Astrocyte (in vitro differentiated cells and primary cell): ENCODE data around the gene TKFC. TPM values are rescaled to one million over a fixed set of nuclear protein-coding genes. Genes with fewer than 3 reads are reported as not detected.

Source experiments
- DNase-seq: peaks from one replicate; pipeline ENCODE4 v3.0.0-alpha.2; 2010; ENCODE audit warnings: low read depth
- FAIRE-seq: peaks from 2 replicates; lab custom pipeline; 2011; peaks lifted over from hg19 to GRCh38; lab: Jason Lieb, UNC
- H2AFZ ChIP-seq: 2 replicates; pipeline ENCODE4 v1.6.0; 2012; ENCODE audit warnings: low read depth, low read length, inconsistent platforms
- H3K27ac ChIP-seq: 2 replicates; pipeline ENCODE4 v1.5.1; 2011; ENCODE audit warnings: low read depth, low read length, inconsistent platforms
- H3K27me3 ChIP-seq: 2 replicates; pipeline ENCODE4 v1.6.0; 2011; ENCODE audit warnings: low read length, inconsistent platforms; ENCODE audit not compliant: insufficient read depth
- H3K36me3 ChIP-seq: 2 replicates; pipeline ENCODE4 v1.5.1; 2011; ENCODE audit warnings: low read length, inconsistent platforms; ENCODE audit not compliant: insufficient read depth
- H3K4me1 ChIP-seq: 2 replicates; pipeline ENCODE4 v1.5.1; 2011; ENCODE audit warnings: low read length, inconsistent platforms; ENCODE audit not compliant: insufficient read depth
- H3K4me2 ChIP-seq: 2 replicates; pipeline ENCODE4 v1.6.0; 2012; ENCODE audit warnings: low read length, inconsistent platforms
- H3K4me3 ChIP-seq: 2 replicates; pipeline ENCODE4 v1.5.1; 2011; ENCODE audit warnings: low read depth, mild to moderate bottlenecking, low read length, inconsistent platforms; ENCODE audit not compliant: insufficient read depth
- H3K79me2 ChIP-seq: 2 replicates; pipeline ENCODE4 v1.6.0; 2012; ENCODE audit warnings: mild to moderate bottlenecking, low read length, inconsistent platforms; ENCODE audit not compliant: insufficient read depth
- H3K9ac ChIP-seq: 2 replicates; pipeline ENCODE4 v1.6.0; 2012; ENCODE audit warnings: mild to moderate bottlenecking, low read length, inconsistent platforms
- H3K9me3 ChIP-seq: 2 replicates; pipeline ENCODE4 v1.5.1; 2012; ENCODE audit warnings: low read depth, mild to moderate bottlenecking, low read length, inconsistent platforms; ENCODE audit not compliant: insufficient read depth
- H4K20me1 ChIP-seq: 2 replicates; pipeline ENCODE4 v1.6.0; 2012; ENCODE audit warnings: low read length, inconsistent platforms; ENCODE audit not compliant: insufficient read depth
- H3K27ac Mint-ChIP-seq: one replicate; pipeline ENCODE4 v1.8.0; 2021; ENCODE audit warnings: mild to moderate bottlenecking, mixed read lengths; ENCODE audit not compliant: unreplicated experiment
- H3K27me3 Mint-ChIP-seq: one replicate; pipeline ENCODE4 v1.8.0; 2021; ENCODE audit warnings: low read depth, mixed read lengths; ENCODE audit not compliant: unreplicated experiment
- H3K36me3 Mint-ChIP-seq: one replicate; pipeline ENCODE4 v1.8.0; 2021; ENCODE audit warnings: low read depth, mixed read lengths; ENCODE audit not compliant: unreplicated experiment
- H3K4me1 Mint-ChIP-seq: one replicate; pipeline ENCODE4 v1.8.0; 2021; ENCODE audit warnings: low read depth, mixed read lengths; ENCODE audit not compliant: unreplicated experiment
- H3K4me3 Mint-ChIP-seq: one replicate; pipeline ENCODE4 v1.8.0; 2021; ENCODE audit warnings: mild to moderate bottlenecking, moderate library complexity, mixed read lengths; ENCODE audit not compliant: unreplicated experiment
- H3K9me3 Mint-ChIP-seq: one replicate; pipeline ENCODE4 v1.8.0; 2021; ENCODE audit warnings: mild to moderate bottlenecking, mixed read lengths; ENCODE audit not compliant: unreplicated experiment
- CTCF ChIP-seq: IDR thresholded peaks from 2 replicates; pipeline ENCODE4 v1.5.1; 2011; ENCODE audit warnings: low read depth, mild to moderate bottlenecking, inconsistent platforms, low read length, moderate library complexity; ENCODE audit not compliant: insufficient read depth
- EZH2 ChIP-seq: IDR thresholded peaks from 2 replicates; pipeline ENCODE4 v1.6.1; 2012; ENCODE audit warnings: mild to moderate bottlenecking, low read length, inconsistent platforms; ENCODE audit not compliant: insufficient read depth
- total RNA-seq: library from RNA; stranded (reverse); gene quantifications from 2 replicates; pipeline ENCODE4 v1.2.1, GENCODE V29; 2021

TKFC gene
- total RNA-seq, 1 donor from 2014 or later: 23.9 TPM

- Mint-ChIP-seq H3K27me3 (peaks cover 6% of the 10 kb centered on the region), H3K36me3 (peaks cover 17% of the 10 kb centered on the region)
- FAIRE-seq: no peak
Observed at GRCh38 chr11:61338783-61339489, 5.9 kb downstream of the TKFC start.

GRCh38 chr11:61339490-61339878 lies 6.5 kb downstream of the TKFC start:
- Histone ChIP-seq H3K4me2 (no peak overlapping the region), H3K9me3 (no peaks in the 10 kb centered on the region), H3K4me1 (peaks cover 5% of the 10 kb centered on the region), H4K20me1 (no peaks in the 10 kb centered on the region), H3K27me3 (no peaks in the 10 kb centered on the region), H3K27ac (no peak overlapping the region), H3K79me2 (no peaks in the 10 kb centered on the region), H3K36me3 (no peaks in the 10 kb centered on the region), H3K9ac (no peak overlapping the region), H2AFZ (no peak overlapping the region), H3K4me3 (no peak overlapping the region)
- H3K27me3 Mint-ChIP-seq: peaks cover 7% of the 10 kb centered on the region
- no peak for DNase-seq
- H3K4me3 Mint-ChIP-seq: no peak overlapping the region
- H3K36me3 Mint-ChIP-seq: peaks cover 17% of the 10 kb centered on the region
- H3K9me3 Mint-ChIP-seq: no peaks in the 10 kb centered on the region
- H3K27ac Mint-ChIP-seq: no peak overlapping the region
- peaks cover under 1% of the 10 kb centered on the region for H3K4me1 Mint-ChIP-seq
- no peak for FAIRE-seq
- TF ChIP-seq CTCF (no peak), EZH2 (no peak)

More at GRCh38 chr11:61338783-61339489, 5.9 kb downstream of the TKFC start:
- Histone ChIP-seq H3K27me3 (no peaks in the 10 kb centered on the region), H3K36me3 (no peaks in the 10 kb centered on the region), H2AFZ (no peak overlapping the region), H3K27ac (no peak overlapping the region), H4K20me1 (no peaks in the 10 kb centered on the region), H3K4me2 (no peak overlapping the region), H3K4me3 (no peak overlapping the region), H3K4me1 (peaks cover 10% of the 10 kb centered on the region), H3K9ac (no peak overlapping the region), H3K9me3 (no peaks in the 10 kb centered on the region), H3K79me2 (no peaks in the 10 kb centered on the region)
- no peak overlapping the region for H3K27ac Mint-ChIP-seq
- TF ChIP-seq CTCF (no peak), EZH2 (no peak)
- DNase-seq: no peak
- no peaks in the 10 kb centered on the region for H3K9me3 Mint-ChIP-seq
- H3K4me3 Mint-ChIP-seq: no peak overlapping the region
- H3K4me1 Mint-ChIP-seq: peaks cover 6% of the 10 kb centered on the region

GRCh38 chr11:61340979-61341378 lies 8.0 kb downstream of the TKFC start:
- H3K27me3 ChIP-seq: no peaks in the 10 kb centered on the region
- H3K79me2 ChIP-seq: no peaks in the 10 kb centered on the region
- no peak overlapping the region for H3K4me2 ChIP-seq
- Mint-ChIP-seq H3K36me3 (peaks cover 17% of the 10 kb centered on the region), H3K27ac (no peak overlapping the region), H3K4me3 (no peak overlapping the region), H3K4me1 (no peaks in the 10 kb centered on the region), H3K9me3 (no peaks in the 10 kb centered on the region), H3K27me3 (peaks cover 10% of the 10 kb centered on the region)
- no peaks in the 10 kb centered on the region for H4K20me1 ChIP-seq
- H3K36me3 ChIP-seq: no peaks in the 10 kb centered on the region
- no peaks in the 10 kb centered on the region for H3K9me3 ChIP-seq
- FAIRE-seq (no peak), DNase-seq (no peak)
- TF ChIP-seq CTCF: no peak
- no peak for TF ChIP-seq EZH2
- no peaks in the 10 kb centered on the region for H3K4me1 ChIP-seq
- no peak overlapping the region for H3K9ac ChIP-seq
- H3K4me3 ChIP-seq: no peak overlapping the region
- H2AFZ ChIP-seq: no peak overlapping the region
- no peak overlapping the region for H3K27ac ChIP-seq
